Loucy (cell line): ENCODE data around the gene MAPT.

Source experiments
- H2AFZ ChIP-seq: fragments of 200-600 bp; sonication (generic); 2 replicates; pipeline ENCODE4 v1.6.0; 2016; ENCODE audit warnings: antibody characterized with exemption, mild to moderate bottlenecking, low read length, moderate library complexity
- H3F3A ChIP-seq: fragments of 200-600 bp; 2 replicates; pipeline ENCODE4 v1.6.0; 2016; ENCODE audit warnings: antibody characterized with exemption, low read depth, mild to moderate bottlenecking
- H3K27me3 ChIP-seq: fragments of 200-600 bp; sonication (generic); 2 replicates; pipeline ENCODE4 v1.6.1; 2014; ENCODE audit warnings: low read length, mild to moderate bottlenecking; ENCODE audit not compliant: insufficient read depth, poor library complexity, severe bottlenecking
- H3K36me3 ChIP-seq: fragments of 200-600 bp; sonication (generic); 2 replicates; pipeline ENCODE4 v1.6.1; 2016; ENCODE audit warnings: low read length; ENCODE audit not compliant: insufficient read depth
- H3K4me1 ChIP-seq: fragments of 200-600 bp; sonication (generic); 2 replicates; pipeline ENCODE4 v1.5.1; 2014; ENCODE audit warnings: low read length, mild to moderate bottlenecking; ENCODE audit not compliant: insufficient read depth, poor library complexity, severe bottlenecking
- H3K4me2 ChIP-seq: fragments of 200-600 bp; sonication (generic); 2 replicates; pipeline ENCODE4 v1.6.0; 2014; ENCODE audit warnings: antibody characterized with exemption, low read length, low read depth, mild to moderate bottlenecking; ENCODE audit not compliant: poor library complexity, severe bottlenecking
- H3K4me3 ChIP-seq: fragments of 200-600 bp; sonication (generic); 2 replicates; pipeline ENCODE4 v1.5.1; 2014; ENCODE audit warnings: low read length, mild to moderate bottlenecking, mixed read lengths; ENCODE audit not compliant: poor library complexity, severe bottlenecking
- H3K79me2 ChIP-seq: fragments of 200-600 bp; sonication (generic); 2 replicates; pipeline ENCODE4 v1.6.1; 2014; ENCODE audit warnings: low read length; ENCODE audit not compliant: insufficient read depth
- H3K9ac ChIP-seq: fragments of 200-600 bp; sonication (generic); 2 replicates; pipeline ENCODE4 v1.6.0; 2014; ENCODE audit warnings: mild to moderate bottlenecking, low read depth, low read length, moderate library complexity; ENCODE audit not compliant: poor library complexity, severe bottlenecking
- H3K9me2 ChIP-seq: fragments of 200-600 bp; sonication (generic); replicated peaks from 2 replicates; pipeline ENCODE4 v1.6.1; 2016; ENCODE audit warnings: low read depth, low read length, mixed read lengths
- H3K9me3 ChIP-seq: fragments of 200-600 bp; sonication (generic); 2 replicates; pipeline ENCODE4 v1.6.1; 2014; ENCODE audit warnings: mild to moderate bottlenecking, antibody characterized with exemption, low read length, low read depth; ENCODE audit not compliant: insufficient read depth
- H4K20me1 ChIP-seq: fragments of 200-600 bp; sonication (generic); 2 replicates; pipeline ENCODE4 v1.6.0; 2014; ENCODE audit warnings: antibody characterized with exemption, low read length, mild to moderate bottlenecking; ENCODE audit not compliant: insufficient read depth, poor library complexity, severe bottlenecking
- CTCF ChIP-seq: fragments of 200-600 bp; sonication (generic); conservative IDR thresholded peaks from 2 replicates; pipeline ENCODE4 v1.5.1; 2014; ENCODE audit warnings: mild to moderate bottlenecking, antibody characterized with exemption, low read length
- EZH2phosphoT487 ChIP-seq: fragments of 200-600 bp; IDR thresholded peaks from 2 replicates; pipeline ENCODE4 v1.6.1; 2018; ENCODE audit warnings: antibody characterized with exemption, mild to moderate bottlenecking, moderate library complexity, borderline replicate concordance

Gene MAPT

GRCh38 chr17:45969726-45970125 is 75.4 kb downstream of the MAPT start:
- Histone ChIP-seq H3K4me3 (no peak overlapping the region), H3K27me3 (no peaks in the 10 kb centered on the region), H4K20me1 (no peaks in the 10 kb centered on the region), H2AFZ (no peak overlapping the region), H3K9me3 (no peaks in the 10 kb centered on the region), H3K4me1 (no peaks in the 10 kb centered on the region), H3K4me2 (no peak overlapping the region), H3K9ac (no peak overlapping the region), H3K36me3 (no peaks in the 10 kb centered on the region), H3K79me2 (no peaks in the 10 kb centered on the region), H3F3A (no peaks in the 10 kb centered on the region), H3K9me2 (no peaks in the 10 kb centered on the region)
- TF ChIP-seq EZH2phosphoT487 (no peak), CTCF (no peak)

GRCh38 chr17:45970659-45971058 is 76.3 kb downstream of the MAPT start:
- H3K9ac ChIP-seq, result no peak overlapping the region
- H3K9me2 ChIP-seq, result no peaks in the 10 kb centered on the region
- no peaks in the 10 kb centered on the region for H3K9me3 ChIP-seq
- no peak overlapping the region for H3K4me3 ChIP-seq
- no peak overlapping the region for H3K4me2 ChIP-seq
- H3K36me3 ChIP-seq, result no peaks in the 10 kb centered on the region
- no peaks in the 10 kb centered on the region for H4K20me1 ChIP-seq
- H3F3A ChIP-seq, result no peaks in the 10 kb centered on the region
- H3K79me2 ChIP-seq, result no peaks in the 10 kb centered on the region
- no peak overlapping the region for H2AFZ ChIP-seq
- TF ChIP-seq EZH2phosphoT487 (no peak), CTCF (no peak)
- no peaks in the 10 kb centered on the region for H3K27me3 ChIP-seq
- no peaks in the 10 kb centered on the region for H3K4me1 ChIP-seq

GRCh38 chr17:45971698-45972141 is 77.4 kb downstream of the MAPT start:
- Histone ChIP-seq H3K9ac (no peak overlapping the region), H3K4me2 (no peak overlapping the region), H3K27me3 (no peaks in the 10 kb centered on the region), H2AFZ (no peak overlapping the region), H3K9me2 (no peaks in the 10 kb centered on the region), H3K9me3 (no peaks in the 10 kb centered on the region), H3K4me1 (no peaks in the 10 kb centered on the region), H4K20me1 (no peaks in the 10 kb centered on the region), H3K36me3 (no peaks in the 10 kb centered on the region), H3K4me3 (no peak overlapping the region), H3F3A (no peaks in the 10 kb centered on the region), H3K79me2 (no peaks in the 10 kb centered on the region)
- TF ChIP-seq EZH2phosphoT487, result no peak
- peak; percentile 39 for TF ChIP-seq CTCF
